Measurements from ENCODE around the gene STARD13. TPM values are rescaled to one million over a fixed set of nuclear protein-coding genes. Genes with fewer than 3 reads are reported as not detected.

Gene STARD13
- total and polyA plus RNA-seq, 8 donors = 21.9 to 43.6 (median 24.6) TPM

GRCh38 chr13:33139184-33139583, 146.4 kb downstream of the STARD13 start:
- DNase-seq = peak in 1 of 4 donors; percentile 62
- H3K27ac ChIP-seq = no peak overlapping the region

DNA sequence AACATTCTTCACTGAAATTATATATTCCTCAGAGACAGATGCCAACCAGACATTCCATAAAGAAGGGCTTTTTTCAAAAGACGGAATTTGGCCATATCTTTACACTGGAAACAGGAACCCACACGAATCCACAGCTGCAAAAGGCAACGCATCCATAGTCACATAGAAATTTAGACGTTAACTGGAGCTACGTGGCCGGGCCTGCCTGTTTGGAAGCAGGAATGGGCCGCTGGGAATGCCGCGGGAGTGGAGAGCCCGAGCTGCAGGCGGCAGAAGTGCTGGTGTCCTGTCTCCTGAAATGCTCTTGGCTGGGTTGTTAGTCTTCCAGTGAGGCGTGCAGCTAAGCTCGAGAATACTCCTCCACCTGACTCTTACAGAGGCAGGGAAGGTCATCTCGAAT, 147.1 kb downstream of the STARD13 start:
- peaks cover 0 to 41% of the 10 kb centered on the region in 2 donors for H3K36me3 ChIP-seq
- TF ChIP-seq, protein P1, sequence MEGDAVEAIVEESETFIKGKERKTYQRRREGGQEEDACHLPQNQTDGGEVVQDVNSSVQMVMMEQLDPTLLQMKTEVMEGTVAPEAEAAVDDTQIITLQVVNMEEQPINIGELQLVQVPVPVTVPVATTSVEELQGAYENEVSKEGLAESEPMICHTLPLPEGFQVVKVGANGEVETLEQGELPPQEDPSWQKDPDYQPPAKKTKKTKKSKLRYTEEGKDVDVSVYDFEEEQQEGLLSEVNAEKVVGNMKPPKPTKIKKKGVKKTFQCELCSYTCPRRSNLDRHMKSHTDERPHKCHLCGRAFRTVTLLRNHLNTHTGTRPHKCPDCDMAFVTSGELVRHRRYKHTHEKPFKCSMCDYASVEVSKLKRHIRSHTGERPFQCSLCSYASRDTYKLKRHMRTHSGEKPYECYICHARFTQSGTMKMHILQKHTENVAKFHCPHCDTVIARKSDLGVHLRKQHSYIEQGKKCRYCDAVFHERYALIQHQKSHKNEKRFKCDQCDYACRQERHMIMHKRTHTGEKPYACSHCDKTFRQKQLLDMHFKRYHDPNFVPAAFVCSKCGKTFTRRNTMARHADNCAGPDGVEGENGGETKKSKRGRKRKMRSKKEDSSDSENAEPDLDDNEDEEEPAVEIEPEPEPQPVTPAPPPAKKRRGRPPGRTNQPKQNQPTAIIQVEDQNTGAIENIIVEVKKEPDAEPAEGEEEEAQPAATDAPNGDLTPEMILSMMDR (IDR thresholded peaks at IDR 0.05) = no peak
- no peak overlapping the region for H3K27ac ChIP-seq
- DNase-seq (no peak), ATAC-seq (no peak)
- H3K9me3 ChIP-seq = no peaks in the 10 kb centered on the region
- intact Hi-C loops (cut with DNase I) = no loop called here
- H3K27me3 ChIP-seq = no peaks in the 10 kb centered on the region
- no peak overlapping the region for H3K4me3 ChIP-seq
- peaks cover 0 to 3% of the 10 kb centered on the region in 2 donors for H3K4me1 ChIP-seq

More at GRCh38 chr13:33139184-33139583, 146.4 kb downstream of the STARD13 start:
- no peaks in the 10 kb centered on the region for H3K9me3 ChIP-seq
- no peak overlapping the region for H3K4me3 ChIP-seq
- no peaks in the 10 kb centered on the region for H3K27me3 ChIP-seq
- peaks cover 0 to 41% of the 10 kb centered on the region in 2 donors for H3K36me3 ChIP-seq
- TF ChIP-seq, protein P1 (IDR thresholded peaks at IDR 0.05) = no peak
- intact Hi-C loops (cut with DNase I) = no loop called here
- peaks cover 0 to 3% of the 10 kb centered on the region in 2 donors for H3K4me1 ChIP-seq
- ATAC-seq = peak; percentile 76

GRCh38 chr13:33137721-33138120, 147.8 kb downstream of the STARD13 start:
- intact Hi-C loops (cut with DNase I) = no loop called here
- Histone ChIP-seq H3K9me3 (no peaks in the 10 kb centered on the region), H3K27me3 (no peaks in the 10 kb centered on the region), H3K36me3 (peaks cover 0 to 38% of the 10 kb centered on the region in 2 donors), H3K4me3 (no peak overlapping the region), H3K27ac (no peak overlapping the region), H3K4me1 (peaks cover 0 to 3% of the 10 kb centered on the region in 2 donors)
- TF ChIP-seq, protein P1 (IDR thresholded peaks at IDR 0.05) = no peak
- no peak for ATAC-seq
- no peak for DNase-seq

GRCh38 chr13:33135097-33135496, 150.5 kb downstream of the STARD13 start:
- Histone ChIP-seq H3K36me3 (peaks cover 0 to 24% of the 10 kb centered on the region in 2 donors), H3K9me3 (no peaks in the 10 kb centered on the region), H3K27me3 (no peaks in the 10 kb centered on the region), H3K27ac (no peak overlapping the region), H3K4me3 (no peak overlapping the region), H3K4me1 (peaks cover 0 to 3% of the 10 kb centered on the region in 2 donors)
- TF ChIP-seq, protein P1 (IDR thresholded peaks at IDR 0.05) = no peak
- ATAC-seq (no peak), DNase-seq (no peak)
- intact Hi-C loops (cut with DNase I) = no loop called here

DNA sequence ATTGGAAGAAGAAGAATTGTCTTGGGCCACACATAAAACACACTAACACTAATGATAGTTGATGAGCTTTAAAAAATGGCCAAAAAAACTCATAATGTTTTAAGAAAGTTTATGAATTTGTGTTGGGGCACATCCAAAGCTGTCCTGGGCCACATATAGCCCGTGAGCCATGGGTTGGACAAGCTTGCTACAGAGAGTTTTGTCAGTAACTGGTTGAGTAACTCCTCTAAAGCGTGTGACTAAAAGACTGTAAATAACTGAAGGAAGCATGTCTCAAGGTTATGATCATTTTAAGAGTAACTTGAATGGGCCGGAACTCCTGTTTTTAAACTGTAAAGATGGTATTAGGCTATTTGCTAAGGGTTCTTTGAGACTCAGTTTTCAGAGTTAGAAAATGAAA, 151.3 kb downstream of the STARD13 start:
- Histone ChIP-seq H3K4me3 (no peak overlapping the region), H3K4me1 (peaks cover 0 to under 1% of the 10 kb centered on the region in 2 donors), H3K36me3 (peaks cover 0 to 33% of the 10 kb centered on the region in 2 donors), H3K27ac (no peak overlapping the region), H3K9me3 (no peaks in the 10 kb centered on the region), H3K27me3 (no peaks in the 10 kb centered on the region)
- ATAC-seq = no peak
- TF ChIP-seq, protein P1 (IDR thresholded peaks at IDR 0.05) = no peak
- DNase-seq = no peak
- intact Hi-C loops (cut with DNase I) = no loop called here

All from left lung (tissue), 10 donors.